WTC11 (cell line): Measurements from ENCODE around the gene ABR. TPM values are rescaled to one million over a fixed set of nuclear protein-coding genes. Genes with fewer than 3 reads are reported as not detected.

Experiments used
- ATAC-seq: fragments of 200-7000 bp; cut with Tn5 transposase; 2 replicates; pipeline ENCODE4 v1.10.0; 2021; ENCODE audit warnings: mild to moderate bottlenecking, moderate library complexity
- CTCF ChIA-PET: fragments of 300-600 bp; sonication (Branson Sonifier 250); formaldehyde crosslinking; loops from one replicate; lab custom pipeline; 2021; ENCODE audit warnings: antibody characterized with exemption; lab: Charles Lee
- POLR2A ChIA-PET: fragments of 350-600 bp; sonication (Branson Sonifier 250); formaldehyde crosslinking; loops from one replicate; lab custom pipeline; 2021; ENCODE audit warnings: antibody characterized with exemption; lab: Charles Lee
- DNase-seq: peaks from one replicate; pipeline ENCODE4 v3.0.0; 2021; ENCODE audit warnings: low spot score
- H3K27ac Mint-ChIP-seq: 2 replicates; pipeline ENCODE4 v1.8.0; 2021; ENCODE audit warnings: mixed read lengths
- H3K27me3 Mint-ChIP-seq: 2 replicates; pipeline ENCODE4 v1.8.0; 2021; ENCODE audit warnings: low read depth, mild to moderate bottlenecking, moderate library complexity, mixed read lengths
- H3K36me3 Mint-ChIP-seq: 2 replicates; pipeline ENCODE4 v1.8.0; 2021; ENCODE audit warnings: mixed read lengths
- H3K4me1 Mint-ChIP-seq: 2 replicates; pipeline ENCODE4 v1.8.0; 2022; ENCODE audit warnings: mixed read lengths
- H3K4me3 Mint-ChIP-seq: 2 replicates; pipeline ENCODE4 v1.8.0; 2021; ENCODE audit warnings: mild to moderate bottlenecking, moderate library complexity, mixed read lengths
- H3K9me3 Mint-ChIP-seq: 2 replicates; pipeline ENCODE4 v1.8.0; 2021; ENCODE audit warnings: mixed read lengths
- ARID4B ChIP-seq: sonication (generic); formaldehyde crosslinking; IDR thresholded peaks from 2 replicates; pipeline ENCODE4 v1.8.0; 2023; ENCODE audit warnings: missing genetic modification reagents, mild to moderate bottlenecking, borderline replicate concordance
- ELF4 ChIP-seq: sonication (generic); formaldehyde crosslinking; IDR thresholded peaks from 2 replicates; pipeline ENCODE4 v1.8.1; 2022; ENCODE audit warnings: low read depth, mild to moderate bottlenecking, moderate library complexity, missing genetic modification reagents
- EMX1 ChIP-seq: fragments of 250-450 bp; sonication (Bioruptor Pico); IDR thresholded peaks from 2 replicates; pipeline ENCODE4 v1.8.0; 2021; ENCODE audit warnings: mild to moderate bottlenecking
- GTF2I ChIP-seq: fragments of 250-450 bp; sonication (Bioruptor Pico); conservative IDR thresholded peaks from 2 replicates; pipeline ENCODE4 v1.4.0; 2021; ENCODE audit warnings: mild to moderate bottlenecking
- JAZF1 ChIP-seq: fragments of 250-450 bp; sonication (Bioruptor Pico); IDR thresholded peaks from 2 replicates; pipeline ENCODE4 v1.9.0; 2021; ENCODE audit warnings: moderate library complexity, mild to moderate bottlenecking, inconsistent platforms
- NR3C1 ChIP-seq: sonication (generic); formaldehyde crosslinking; conservative IDR thresholded peaks from 2 replicates; pipeline ENCODE4 v1.8.1; 2023; ENCODE audit warnings: low read depth, mild to moderate bottlenecking, missing genetic modification reagents
- OVOL2 ChIP-seq: fragments of 250-450 bp; sonication (Bioruptor Pico); IDR thresholded peaks from 2 replicates; pipeline ENCODE4 v1.9.0; 2021; ENCODE audit warnings: mild to moderate bottlenecking, borderline replicate concordance
- RORB ChIP-seq: fragments of 250-450 bp; sonication (Bioruptor Pico); IDR thresholded peaks from 2 replicates; pipeline ENCODE4 v1.9.0; 2021; ENCODE audit warnings: mild to moderate bottlenecking
- SOX15 ChIP-seq: fragments of 250-450 bp; sonication (Bioruptor Pico); IDR thresholded peaks from 2 replicates; pipeline ENCODE4 v1.9.0; 2021; ENCODE audit warnings: mild to moderate bottlenecking
- STAT6 ChIP-seq: sonication (generic); formaldehyde crosslinking; conservative IDR thresholded peaks from 2 replicates; pipeline ENCODE4 v1.8.1; 2023; ENCODE audit warnings: mild to moderate bottlenecking, low read depth, missing genetic modification reagents, moderate library complexity
- TP53 ChIP-seq: sonication (generic); formaldehyde crosslinking; IDR thresholded peaks from 2 replicates; pipeline ENCODE4 v1.8.1; 2023; ENCODE audit warnings: mild to moderate bottlenecking, missing genetic modification reagents
- ZNF121 ChIP-seq: sonication (generic); formaldehyde crosslinking; IDR thresholded peaks from 2 replicates; pipeline ENCODE4 v1.8.0; 2023; ENCODE audit warnings: missing genetic modification reagents
- ZNF138 ChIP-seq: sonication (generic); formaldehyde crosslinking; conservative IDR thresholded peaks from 2 replicates; pipeline ENCODE4 v1.8.1; 2022; ENCODE audit warnings: mild to moderate bottlenecking, moderate library complexity, missing genetic modification reagents
- ZNF423 ChIP-seq: fragments of 250-450 bp; sonication (Bioruptor Pico); IDR thresholded peaks from 2 replicates; pipeline ENCODE4 v2.1.2; 2022; ENCODE audit warnings: mild to moderate bottlenecking, moderate library complexity
- total RNA-seq: library from RNA; stranded (reverse); gene quantifications from 3 replicates; pipeline ENCODE4 v1.2.3, GENCODE V29; 2021
- TF ChIP-seq, protein P1 (sequence below): sonication (generic); formaldehyde crosslinking; IDR thresholded peaks from 2 replicates; pipeline ENCODE4 v1.8.0; 2022; ENCODE audit warnings: missing genetic modification reagents
- TF ChIP-seq, protein P2 (sequence below): sonication (generic); formaldehyde crosslinking; IDR thresholded peaks from 2 replicates; pipeline ENCODE4 v1.8.0; 2023; ENCODE audit warnings: missing genetic modification reagents

The ABR gene
- total RNA-seq, 1 experiment from 2014 or later, result 38.0 TPM

DNA sequence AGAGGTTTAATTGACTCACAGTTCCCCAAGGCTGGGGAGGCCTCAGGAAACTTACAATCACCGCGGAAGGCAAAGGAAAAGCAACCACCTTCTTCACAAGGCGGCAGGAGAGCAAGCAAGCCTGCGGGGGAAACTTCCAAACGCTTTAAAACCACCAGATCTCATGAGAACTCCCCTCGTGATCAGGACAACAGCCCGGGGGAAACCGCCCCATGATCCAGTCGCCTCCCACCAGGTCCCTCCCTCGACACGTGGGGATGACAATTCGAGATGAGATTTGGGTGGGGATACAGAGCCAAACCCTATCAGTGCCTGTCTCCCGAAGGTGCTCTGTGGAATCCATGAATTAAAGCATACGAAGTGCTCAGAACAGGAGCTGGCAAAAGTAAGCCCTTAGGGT, 43.9 kb upstream of the ABR start:
- CTCF ChIA-PET, result no interaction called here

DNA sequence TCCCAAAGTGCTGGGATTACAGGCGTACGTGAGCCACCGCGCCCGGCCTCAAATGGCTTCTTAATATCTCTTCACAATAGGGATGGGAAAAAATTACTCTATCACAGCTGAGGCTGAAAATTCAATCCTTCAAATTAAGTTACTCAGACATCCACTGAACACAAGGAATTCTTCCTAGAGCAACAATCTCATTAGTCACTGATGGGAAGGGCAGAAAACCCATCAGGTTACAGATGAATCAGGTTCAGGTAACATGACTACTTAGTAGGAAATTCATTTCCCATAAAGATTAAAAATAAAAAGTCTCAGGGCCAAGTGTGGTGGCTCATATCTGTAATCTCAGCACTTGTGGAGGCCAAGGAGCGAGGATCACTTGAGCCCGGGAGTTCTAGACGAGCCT, 42.5 kb upstream of the ABR start:
- H3K27ac Mint-ChIP-seq, result no peak overlapping the region
- no peak for TF ChIP-seq ZNF121 (CRISPR knock-in tag)
- no peak for TF ChIP-seq JAZF1 (CRISPR knock-in tag)
- no peak for TF ChIP-seq OVOL2 (CRISPR knock-in tag)
- TF ChIP-seq, protein P1, sequence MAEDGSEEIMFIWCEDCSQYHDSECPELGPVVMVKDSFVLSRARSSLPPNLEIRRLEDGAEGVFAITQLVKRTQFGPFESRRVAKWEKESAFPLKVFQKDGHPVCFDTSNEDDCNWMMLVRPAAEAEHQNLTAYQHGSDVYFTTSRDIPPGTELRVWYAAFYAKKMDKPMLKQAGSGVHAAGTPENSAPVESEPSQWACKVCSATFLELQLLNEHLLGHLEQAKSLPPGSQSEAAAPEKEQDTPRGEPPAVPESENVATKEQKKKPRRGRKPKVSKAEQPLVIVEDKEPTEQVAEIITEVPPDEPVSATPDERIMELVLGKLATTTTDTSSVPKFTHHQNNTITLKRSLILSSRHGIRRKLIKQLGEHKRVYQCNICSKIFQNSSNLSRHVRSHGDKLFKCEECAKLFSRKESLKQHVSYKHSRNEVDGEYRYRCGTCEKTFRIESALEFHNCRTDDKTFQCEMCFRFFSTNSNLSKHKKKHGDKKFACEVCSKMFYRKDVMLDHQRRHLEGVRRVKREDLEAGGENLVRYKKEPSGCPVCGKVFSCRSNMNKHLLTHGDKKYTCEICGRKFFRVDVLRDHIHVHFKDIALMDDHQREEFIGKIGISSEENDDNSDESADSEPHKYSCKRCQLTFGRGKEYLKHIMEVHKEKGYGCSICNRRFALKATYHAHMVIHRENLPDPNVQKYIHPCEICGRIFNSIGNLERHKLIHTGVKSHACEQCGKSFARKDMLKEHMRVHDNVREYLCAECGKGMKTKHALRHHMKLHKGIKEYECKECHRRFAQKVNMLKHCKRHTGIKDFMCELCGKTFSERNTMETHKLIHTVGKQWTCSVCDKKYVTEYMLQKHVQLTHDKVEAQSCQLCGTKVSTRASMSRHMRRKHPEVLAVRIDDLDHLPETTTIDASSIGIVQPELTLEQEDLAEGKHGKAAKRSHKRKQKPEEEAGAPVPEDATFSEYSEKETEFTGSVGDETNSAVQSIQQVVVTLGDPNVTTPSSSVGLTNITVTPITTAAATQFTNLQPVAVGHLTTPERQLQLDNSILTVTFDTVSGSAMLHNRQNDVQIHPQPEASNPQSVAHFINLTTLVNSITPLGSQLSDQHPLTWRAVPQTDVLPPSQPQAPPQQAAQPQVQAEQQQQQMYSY, result no peak
- no peak for TF ChIP-seq EMX1 (CRISPR knock-in tag)
- no peak for TF ChIP-seq TP53 (CRISPR knock-in tag)
- TF ChIP-seq, protein P2, sequence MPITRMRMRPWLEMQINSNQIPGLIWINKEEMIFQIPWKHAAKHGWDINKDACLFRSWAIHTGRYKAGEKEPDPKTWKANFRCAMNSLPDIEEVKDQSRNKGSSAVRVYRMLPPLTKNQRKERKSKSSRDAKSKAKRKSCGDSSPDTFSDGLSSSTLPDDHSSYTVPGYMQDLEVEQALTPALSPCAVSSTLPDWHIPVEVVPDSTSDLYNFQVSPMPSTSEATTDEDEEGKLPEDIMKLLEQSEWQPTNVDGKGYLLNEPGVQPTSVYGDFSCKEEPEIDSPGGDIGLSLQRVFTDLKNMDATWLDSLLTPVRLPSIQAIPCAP (CRISPR knock-in tag), result no peak
- TF ChIP-seq SOX15 (CRISPR knock-in tag), result no peak
- no peak for TF ChIP-seq ARID4B (CRISPR knock-in tag)
- TF ChIP-seq ZNF423, result no peak
- TF ChIP-seq ZNF138 (CRISPR knock-in tag), result no peak
- TF ChIP-seq ELF4 (CRISPR knock-in tag), result no peak
- TF ChIP-seq, all 79 proteins: peak for 0
- ChIA-PET CTCF (no interaction called here), POLR2A (no interaction called here)
- Mint-ChIP-seq H3K36me3 (no peaks in the 10 kb centered on the region), H3K27me3 (peaks cover 41% of the 10 kb centered on the region), H3K4me3 (no peak overlapping the region), H3K9me3 (no peaks in the 10 kb centered on the region), H3K4me1 (no peaks in the 10 kb centered on the region)
- ATAC-seq, result no peak
- DNase-seq, result no peak

More for the DNA sequence above, 43.9 kb upstream of the ABR start:
- H3K4me1 Mint-ChIP-seq, result peaks cover 4% of the 10 kb centered on the region
- ATAC-seq (no peak), DNase-seq (no peak)
- no peak overlapping the region for H3K4me3 Mint-ChIP-seq
- peaks cover 54% of the 10 kb centered on the region for H3K27me3 Mint-ChIP-seq
- no peak overlapping the region for H3K27ac Mint-ChIP-seq
- POLR2A ChIA-PET, result no interaction called here
- TF ChIP-seq NR3C1 (CRISPR knock-in tag) (no peak), RORB (no peak)
- H3K9me3 Mint-ChIP-seq, result no peaks in the 10 kb centered on the region
- no peaks in the 10 kb centered on the region; the same call in 1 of the 2 replicates for H3K36me3 Mint-ChIP-seq

GRCh38 chr17:1221209-1221608, 41.4 kb upstream of the ABR start:
- ATAC-seq (no peak), DNase-seq (no peak)
- peaks cover 3% of the 10 kb centered on the region; the same call in 1 of the 2 replicates for H3K4me1 Mint-ChIP-seq
- no peaks in the 10 kb centered on the region for H3K36me3 Mint-ChIP-seq
- no peak overlapping the region for H3K4me3 Mint-ChIP-seq
- H3K27me3 Mint-ChIP-seq, result peaks cover 30% of the 10 kb centered on the region
- ChIA-PET CTCF (interaction anchor here (0.6 to 0.8 kb wide), 2 partner anchors 8 to 22 kb away, joined by 3 to 4 read pairs; no protein-coding TSS in a partner anchor), POLR2A (no interaction called here)
- TF ChIP-seq STAT6 (CRISPR knock-in tag) (no peak), GTF2I (0 out of 2 replicates have a peak, but pooled peaks have one; percentile 49)
- H3K27ac Mint-ChIP-seq, result no peak overlapping the region
- H3K9me3 Mint-ChIP-seq, result no peaks in the 10 kb centered on the region
